GM23248 (cell line): ENCODE data around the gene EAF2. TPM values are rescaled to one million over a fixed set of nuclear protein-coding genes. Genes with fewer than 3 reads are reported as not detected.
A peak's percentile ranks its signal among the peaks of the same experiment; 100 is the strongest.

Source experiments
- DNase-seq: peaks from one replicate; pipeline ENCODE4 v3.0.0-alpha.2; 2015
- H2AFZ ChIP-seq: fragments of 200-600 bp; sonication (generic); 2 replicates; pipeline ENCODE4 v1.6.1; 2016; ENCODE audit warnings: antibody characterized with exemption
- H3F3A ChIP-seq: fragments of 200-600 bp; sonication (generic); 2 replicates; pipeline ENCODE4 v1.6.1; 2016; ENCODE audit warnings: mild to moderate bottlenecking, antibody characterized with exemption, mixed run types; ENCODE audit not compliant: insufficient read depth
- H3K27ac ChIP-seq: fragments of 200-600 bp; sonication (generic); 2 replicates; pipeline ENCODE4 v1.5.1; 2016; ENCODE audit warnings: mild to moderate bottlenecking
- H3K27me3 ChIP-seq: fragments of 200-600 bp; sonication (generic); replicated peaks from 2 replicates; pipeline ENCODE4 v1.6.1; 2016; ENCODE audit warnings: mild to moderate bottlenecking; ENCODE audit not compliant: insufficient read depth
- H3K36me3 ChIP-seq: fragments of 200-600 bp; sonication (generic); 2 replicates; pipeline ENCODE4 v1.6.1; 2016; ENCODE audit warnings: low read depth, mild to moderate bottlenecking
- H3K4me1 ChIP-seq: fragments of 200-600 bp; sonication (generic); 2 replicates; pipeline ENCODE4 v1.6.1; 2016; ENCODE audit warnings: mild to moderate bottlenecking; ENCODE audit not compliant: insufficient read depth
- H3K4me2 ChIP-seq: fragments of 200-600 bp; sonication (generic); one replicate; pipeline ENCODE4 v1.6.1; 2016; ENCODE audit warnings: mild to moderate bottlenecking; ENCODE audit not compliant: unreplicated experiment
- H3K4me3 ChIP-seq: fragments of 200-600 bp; sonication (generic); 2 replicates; pipeline ENCODE4 v1.5.1; 2016; ENCODE audit warnings: mild to moderate bottlenecking
- H3K79me2 ChIP-seq: fragments of 200-600 bp; sonication (generic); 2 replicates; pipeline ENCODE4 v1.6.1; 2016; ENCODE audit warnings: mild to moderate bottlenecking; ENCODE audit not compliant: insufficient read depth
- H3K9ac ChIP-seq: fragments of 200-600 bp; sonication (generic); 2 replicates; pipeline ENCODE4 v1.6.1; 2016; ENCODE audit warnings: mild to moderate bottlenecking
- H3K9me2 ChIP-seq: fragments of 200-600 bp; sonication (generic); 2 replicates; pipeline ENCODE4 v1.6.1; 2016; ENCODE audit warnings: mixed run types, mild to moderate bottlenecking, moderate library complexity; ENCODE audit not compliant: insufficient read depth
- H3K9me3 ChIP-seq: fragments of 200-600 bp; sonication (generic); one replicate; pipeline ENCODE4 v1.6.1; 2017; ENCODE audit warnings: low read depth
- H4K20me1 ChIP-seq: fragments of 200-600 bp; sonication (generic); 2 replicates; pipeline ENCODE4 v1.6.0; 2016; ENCODE audit not compliant: insufficient read depth
- EZH2 ChIP-seq: fragments of 200-600 bp; sonication (generic); IDR thresholded peaks from 2 replicates; pipeline ENCODE4 v1.6.1; 2018; ENCODE audit warnings: antibody characterized with exemption, mild to moderate bottlenecking; ENCODE audit not compliant: insufficient read depth, poor library complexity, severe bottlenecking
- EZH2phosphoT487 ChIP-seq: fragments of 200-600 bp; sonication (generic); IDR thresholded peaks from 2 replicates; pipeline ENCODE4 v1.6.1; 2018; ENCODE audit warnings: antibody characterized with exemption, moderate library complexity, mild to moderate bottlenecking, low read depth; ENCODE audit not compliant: insufficient read depth
- WGBS, 2 experiments: methylation state at CpG; one replicate each; pipeline ENCODE4 v1.1.6; 2015 to 2017; ENCODE audit warnings: low lambda C conversion rate in 2 of 2, low coverage in 1 of 2; ENCODE audit errors: missing lambda C conversion rate in 2 of 2; 5-methylcytosine and 5-hydroxymethylcytosine counted together
- in situ Hi-C: fragments of 300-500 bp; cut with MboI; formaldehyde crosslinking; loops from 2 replicates; pipeline ENCODE4 v1.15.0; 2020
- polyA plus RNA-seq: library from polyadenylated mRNA; unstranded; fragments of >200 nt; fragmentation: Nextera tagmentation; extraction: Ambion mirVana; gene quantifications from 2 replicates; pipeline ENCODE4 v1.2.1, GENCODE V29; 2016
- total RNA-seq: library from RNA; depleted of rRNA; stranded (reverse); fragments of >200 nt; shearing (Covaris generic); gene quantifications from 2 replicates; pipeline ENCODE4 v1.2.3, GENCODE V29; 2014

Gene EAF2
- total and polyA plus RNA-seq, 2 experiments from 2014 or later: 0.65 to 1.1 TPM

DNA sequence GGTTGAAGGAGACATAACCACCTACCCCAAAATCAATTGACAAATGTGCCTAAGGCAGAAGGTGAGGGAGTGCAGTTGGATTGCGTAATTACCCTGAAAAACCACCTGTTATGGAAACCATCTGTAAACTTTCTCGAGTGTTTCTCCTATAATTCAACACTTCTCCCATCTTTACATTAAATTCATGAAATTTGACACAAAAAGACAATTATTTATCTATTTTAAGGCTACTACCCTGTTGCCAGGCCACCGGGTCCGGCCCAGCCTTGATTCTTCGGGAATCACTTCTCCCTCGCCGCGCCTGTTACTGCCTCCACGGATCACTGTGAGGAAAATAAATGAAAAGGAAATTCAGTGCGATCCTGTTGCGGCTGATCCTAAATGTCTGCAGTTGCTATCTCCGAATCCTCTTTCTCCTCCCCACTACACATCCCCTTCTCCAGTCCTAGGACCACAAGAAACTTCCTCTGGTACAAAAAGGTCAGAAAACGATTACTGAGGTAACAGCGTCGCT is 795 bp upstream of the EAF2 start:
- H3K9ac ChIP-seq: peak overlapping the region; percentile 87
- H3K79me2 ChIP-seq: peaks cover 25% of the 10 kb centered on the region
- peak overlapping the region; percentile 57 for H3K27ac ChIP-seq
- no peaks in the 10 kb centered on the region for H3K9me3 ChIP-seq
- H4K20me1 ChIP-seq: no peaks in the 10 kb centered on the region
- peak overlapping the region; percentile 96 for H2AFZ ChIP-seq
- in situ Hi-C loops: no loop called here
- peak overlapping the region; percentile 86 for H3K4me3 ChIP-seq
- DNase-seq: peak; percentile 54
- H3K4me1 ChIP-seq: peaks cover 4% of the 10 kb centered on the region
- H3K27me3 ChIP-seq: no peaks in the 10 kb centered on the region
- H3K4me2 ChIP-seq: peak overlapping the region; percentile 95
- no peak for TF ChIP-seq EZH2
- no peak for TF ChIP-seq EZH2phosphoT487
- H3K36me3 ChIP-seq: no peaks in the 10 kb centered on the region
- no peaks in the 10 kb centered on the region for H3K9me2 ChIP-seq
- 10 to 13% methylated on average over 15 of the region's 15 CpGs for WGBS, 2 experiments
- no peaks in the 10 kb centered on the region for H3F3A ChIP-seq

GRCh38 chr3:121835465-121835801 is 424 bp downstream of the EAF2 start:
- H3K79me2 ChIP-seq: peaks cover 25% of the 10 kb centered on the region
- H4K20me1 ChIP-seq: no peaks in the 10 kb centered on the region
- TF ChIP-seq EZH2phosphoT487 (no peak), EZH2 (no peak)
- no peaks in the 10 kb centered on the region for H3K27me3 ChIP-seq
- H3K9me3 ChIP-seq: no peaks in the 10 kb centered on the region
- H3K4me2 ChIP-seq: peak overlapping the region; percentile 95
- no peak overlapping the region for H3K27ac ChIP-seq
- in situ Hi-C loops: no loop called here
- peaks cover 4% of the 10 kb centered on the region for H3K4me1 ChIP-seq
- H3K9me2 ChIP-seq: no peaks in the 10 kb centered on the region
- peak; percentile 24 for DNase-seq
- peak overlapping the region; percentile 96 for H2AFZ ChIP-seq
- H3K36me3 ChIP-seq: no peaks in the 10 kb centered on the region
- 1 to 2% methylated on average over 10 to 11 of the region's 11 CpGs for WGBS, 2 experiments
- H3K4me3 ChIP-seq: peak overlapping the region; percentile 86
- peak overlapping the region; percentile 87 for H3K9ac ChIP-seq
- no peaks in the 10 kb centered on the region for H3F3A ChIP-seq

GRCh38 chr3:121836064-121836463 is 1.1 kb downstream of the EAF2 start:
- Histone ChIP-seq H3K4me3 (0 out of 2 replicates have a peak overlapping the region, but pooled peaks have one; percentile 86), H3K9ac (no peak overlapping the region; the same call in 1 of the 2 replicates), H3K27me3 (no peaks in the 10 kb centered on the region), H3K27ac (no peak overlapping the region), H2AFZ (peak overlapping the region; percentile 96), H3K36me3 (no peaks in the 10 kb centered on the region), H3K4me2 (no peak overlapping the region), H3F3A (no peaks in the 10 kb centered on the region), H3K4me1 (peaks cover 4% of the 10 kb centered on the region), H4K20me1 (no peaks in the 10 kb centered on the region), H3K79me2 (peaks cover 25% of the 10 kb centered on the region), H3K9me3 (no peaks in the 10 kb centered on the region), H3K9me2 (no peaks in the 10 kb centered on the region)
- DNase-seq: no peak
- WGBS, 2 experiments: 84 to 88% methylated on average over 4 of the region's 4 CpGs
- in situ Hi-C loops: no loop called here
- TF ChIP-seq EZH2 (no peak), EZH2phosphoT487 (no peak)

- H4K20me1 ChIP-seq: no peaks in the 10 kb centered on the region
- no peak for DNase-seq
- H3K4me3 ChIP-seq: no peak overlapping the region
- 73 to 76% methylated on average over 3 of the region's 3 CpGs for WGBS, 2 experiments
- no peaks in the 10 kb centered on the region for H3F3A ChIP-seq
- H3K27me3 ChIP-seq: no peaks in the 10 kb centered on the region
- no peaks in the 10 kb centered on the region for H3K9me3 ChIP-seq
- no peaks in the 10 kb centered on the region for H3K9me2 ChIP-seq
- peaks cover 25% of the 10 kb centered on the region for H3K79me2 ChIP-seq
- H3K4me2 ChIP-seq: no peak overlapping the region
- no peak overlapping the region for H3K27ac ChIP-seq
- TF ChIP-seq EZH2 (no peak), EZH2phosphoT487 (no peak)
- peak overlapping the region; percentile 9; the same call in 1 of the 2 replicates for H2AFZ ChIP-seq
- H3K9ac ChIP-seq: no peak overlapping the region
- in situ Hi-C loops: no loop called here
- peaks cover 4% of the 10 kb centered on the region for H3K4me1 ChIP-seq
- H3K36me3 ChIP-seq: no peaks in the 10 kb centered on the region
These were observed 1.5 kb downstream of the EAF2 start for GRCh38 chr3:121836481-121836880.
